ENCODE data around the gene N4BP2L2. TPM values are rescaled to one million over a fixed set of nuclear protein-coding genes. Genes with fewer than 3 reads are reported as not detected.
A peak's percentile ranks its signal among the peaks of the same experiment; 100 is the strongest.

The N4BP2L2 gene
- total RNA-seq, 1 donor, result 183 TPM

DNA sequence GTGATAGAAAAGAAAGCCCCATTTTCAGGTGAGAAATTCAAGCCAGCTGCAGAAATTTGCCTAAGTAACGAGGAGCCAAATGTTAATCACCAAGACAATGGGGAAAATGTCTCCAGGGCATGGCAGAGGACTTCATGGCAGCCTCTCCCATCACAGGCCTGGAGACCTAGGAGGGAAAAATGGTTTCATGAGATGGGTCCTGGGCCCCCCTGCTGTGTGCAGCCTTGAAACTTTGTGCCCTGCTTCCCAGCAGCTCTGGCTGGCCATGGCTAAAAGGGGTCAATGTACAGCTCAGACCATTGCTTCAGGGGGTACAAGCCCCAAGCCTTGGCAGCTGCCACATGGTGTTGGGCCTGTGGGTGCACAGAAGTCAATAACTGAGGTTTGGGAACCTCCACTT lies 120.6 kb downstream of the N4BP2L2 start:
- H3K4me3 ChIP-seq (ENCODE audit: insufficient read depth, low read length), result no peak overlapping the region
- H3K36me3 ChIP-seq (ENCODE audit: insufficient read depth, low read length), result no peaks in the 10 kb centered on the region
- DNase-seq (ENCODE audit: insufficient read length, low spot score, missing footprints), result no peak
- no peaks in the 10 kb centered on the region for H3K4me1 ChIP-seq (ENCODE audit: insufficient read depth, low read length)
- H3K27ac ChIP-seq (ENCODE audit: low read depth, low read length), result no peak overlapping the region
- H3K4me2 ChIP-seq (ENCODE audit: insufficient read depth, low read length), result no peak overlapping the region
- H3K9me3 ChIP-seq (ENCODE audit: low read depth, low read length), result peaks cover 2% of the 10 kb centered on the region
- H3K27me3 ChIP-seq (ENCODE audit: insufficient read depth, low read length), result no peaks in the 10 kb centered on the region
- H3K79me2 ChIP-seq (ENCODE audit: insufficient read depth, low read length), result no peaks in the 10 kb centered on the region
- no peak overlapping the region for H2AFZ ChIP-seq (ENCODE audit: low read length)
- no peaks in the 10 kb centered on the region for H4K20me1 ChIP-seq (ENCODE audit: insufficient read depth, low read length)
- TF ChIP-seq, protein P1, sequence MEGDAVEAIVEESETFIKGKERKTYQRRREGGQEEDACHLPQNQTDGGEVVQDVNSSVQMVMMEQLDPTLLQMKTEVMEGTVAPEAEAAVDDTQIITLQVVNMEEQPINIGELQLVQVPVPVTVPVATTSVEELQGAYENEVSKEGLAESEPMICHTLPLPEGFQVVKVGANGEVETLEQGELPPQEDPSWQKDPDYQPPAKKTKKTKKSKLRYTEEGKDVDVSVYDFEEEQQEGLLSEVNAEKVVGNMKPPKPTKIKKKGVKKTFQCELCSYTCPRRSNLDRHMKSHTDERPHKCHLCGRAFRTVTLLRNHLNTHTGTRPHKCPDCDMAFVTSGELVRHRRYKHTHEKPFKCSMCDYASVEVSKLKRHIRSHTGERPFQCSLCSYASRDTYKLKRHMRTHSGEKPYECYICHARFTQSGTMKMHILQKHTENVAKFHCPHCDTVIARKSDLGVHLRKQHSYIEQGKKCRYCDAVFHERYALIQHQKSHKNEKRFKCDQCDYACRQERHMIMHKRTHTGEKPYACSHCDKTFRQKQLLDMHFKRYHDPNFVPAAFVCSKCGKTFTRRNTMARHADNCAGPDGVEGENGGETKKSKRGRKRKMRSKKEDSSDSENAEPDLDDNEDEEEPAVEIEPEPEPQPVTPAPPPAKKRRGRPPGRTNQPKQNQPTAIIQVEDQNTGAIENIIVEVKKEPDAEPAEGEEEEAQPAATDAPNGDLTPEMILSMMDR (IDR thresholded peaks at IDR 0.05; ENCODE audit: extremely low read depth, low read depth, low read length), result no peak

DNA sequence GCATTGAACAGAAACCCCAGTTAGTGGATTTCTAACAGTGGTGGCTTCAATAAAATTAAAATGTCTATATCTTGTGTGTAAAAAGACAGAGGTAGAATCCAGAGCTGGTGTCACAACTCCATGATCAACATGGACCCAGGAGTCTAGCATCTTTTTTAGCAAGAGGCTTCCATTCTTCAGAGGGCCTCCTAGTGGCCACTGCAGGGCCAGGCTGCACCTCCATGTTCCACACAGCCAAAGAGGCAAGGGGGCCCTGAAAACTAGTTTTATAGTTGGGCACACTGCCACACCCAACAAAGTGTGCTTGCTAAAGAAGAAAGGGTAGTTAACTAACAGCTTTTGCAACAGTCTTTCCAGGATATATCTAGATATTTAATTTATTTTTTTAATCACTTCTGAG lies 123.6 kb downstream of the N4BP2L2 start:
- Histone ChIP-seq H3K4me1 (ENCODE audit: insufficient read depth, low read length) (no peaks in the 10 kb centered on the region), H3K36me3 (ENCODE audit: insufficient read depth, low read length) (no peaks in the 10 kb centered on the region), H2AFZ (ENCODE audit: low read length) (no peak overlapping the region), H3K4me2 (ENCODE audit: insufficient read depth, low read length) (no peak overlapping the region), H3K4me3 (ENCODE audit: insufficient read depth, low read length) (no peak overlapping the region), H3K27ac (ENCODE audit: low read depth, low read length) (no peak overlapping the region), H3K27me3 (ENCODE audit: insufficient read depth, low read length) (no peaks in the 10 kb centered on the region), H3K9me3 (ENCODE audit: low read depth, low read length) (peaks cover 2% of the 10 kb centered on the region), H4K20me1 (ENCODE audit: insufficient read depth, low read length) (no peaks in the 10 kb centered on the region), H3K79me2 (ENCODE audit: insufficient read depth, low read length) (no peaks in the 10 kb centered on the region)
- DNase-seq (ENCODE audit: insufficient read length, low spot score, missing footprints), result no peak
- TF ChIP-seq, protein P1 (IDR thresholded peaks at IDR 0.05; ENCODE audit: extremely low read depth, low read depth, low read length), result peak; percentile 70

DNA sequence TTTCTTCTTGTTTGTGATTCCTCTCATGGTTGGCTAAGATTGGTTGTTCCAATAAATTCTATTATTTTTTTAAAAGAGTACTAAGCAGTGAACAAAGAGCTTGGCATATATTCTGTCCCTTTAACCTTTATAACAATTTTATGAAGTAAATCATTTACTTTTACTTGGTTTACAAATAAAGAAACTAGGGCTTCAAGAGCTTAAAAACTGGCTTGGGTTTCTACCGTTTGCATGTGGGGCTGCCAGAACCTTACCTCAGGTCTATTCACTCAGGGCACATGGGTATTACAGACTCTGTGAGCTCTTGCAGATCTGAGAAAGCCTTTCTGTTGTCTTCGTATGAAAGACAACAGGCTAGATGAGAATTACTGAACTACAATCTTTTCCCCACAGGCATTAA lies 124.0 kb downstream of the N4BP2L2 start:
- Histone ChIP-seq H3K4me3 (ENCODE audit: insufficient read depth, low read length) (no peak overlapping the region), H3K4me2 (ENCODE audit: insufficient read depth, low read length) (no peak overlapping the region), H3K36me3 (ENCODE audit: insufficient read depth, low read length) (no peaks in the 10 kb centered on the region), H2AFZ (ENCODE audit: low read length) (no peak overlapping the region), H3K79me2 (ENCODE audit: insufficient read depth, low read length) (no peaks in the 10 kb centered on the region), H3K27me3 (ENCODE audit: insufficient read depth, low read length) (no peaks in the 10 kb centered on the region), H4K20me1 (ENCODE audit: insufficient read depth, low read length) (no peaks in the 10 kb centered on the region), H3K4me1 (ENCODE audit: insufficient read depth, low read length) (peaks cover 1% of the 10 kb centered on the region), H3K27ac (ENCODE audit: low read depth, low read length) (no peak overlapping the region), H3K9me3 (ENCODE audit: low read depth, low read length) (no peaks in the 10 kb centered on the region)
- TF ChIP-seq, protein P1 (IDR thresholded peaks at IDR 0.05; ENCODE audit: extremely low read depth, low read depth, low read length), result no peak
- no peak for DNase-seq (ENCODE audit: insufficient read length, low spot score, missing footprints)

DNA sequence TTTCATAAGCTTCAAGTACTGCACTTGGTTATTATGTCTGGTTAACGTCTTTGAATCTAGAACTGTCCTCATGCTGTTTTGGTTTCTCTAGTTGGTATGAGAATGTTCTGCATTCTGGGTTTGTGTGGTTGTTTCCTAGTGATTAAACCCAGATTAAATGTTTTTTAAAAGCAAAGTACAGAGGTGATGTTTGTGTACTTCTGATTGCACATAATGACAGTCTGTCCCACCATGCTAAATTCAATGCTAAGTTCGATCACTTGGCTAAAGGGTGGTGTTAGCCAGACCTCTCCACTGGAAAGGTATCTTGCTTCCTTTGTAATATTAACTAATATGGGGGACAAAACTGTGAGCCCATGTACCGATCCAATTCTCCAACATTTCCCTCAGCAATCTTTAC lies 125.3 kb downstream of the N4BP2L2 start:
- Histone ChIP-seq H3K36me3 (ENCODE audit: insufficient read depth, low read length) (no peaks in the 10 kb centered on the region), H3K4me3 (ENCODE audit: insufficient read depth, low read length) (no peak overlapping the region), H3K79me2 (ENCODE audit: insufficient read depth, low read length) (no peaks in the 10 kb centered on the region), H3K4me2 (ENCODE audit: insufficient read depth, low read length) (no peak overlapping the region), H2AFZ (ENCODE audit: low read length) (no peak overlapping the region), H3K4me1 (ENCODE audit: insufficient read depth, low read length) (peaks cover 7% of the 10 kb centered on the region), H3K27ac (ENCODE audit: low read depth, low read length) (no peak overlapping the region), H4K20me1 (ENCODE audit: insufficient read depth, low read length) (no peaks in the 10 kb centered on the region), H3K9me3 (ENCODE audit: low read depth, low read length) (no peaks in the 10 kb centered on the region), H3K27me3 (ENCODE audit: insufficient read depth, low read length) (no peaks in the 10 kb centered on the region)
- DNase-seq (ENCODE audit: insufficient read length, low spot score, missing footprints), result no peak
- TF ChIP-seq, protein P1 (IDR thresholded peaks at IDR 0.05; ENCODE audit: extremely low read depth, low read depth, low read length), result no peak
